ENCODE results near the gene GALNT4. TPM values are rescaled to one million over a fixed set of nuclear protein-coding genes. Genes with fewer than 3 reads are reported as not detected.

The GALNT4 gene
- total and polyA plus RNA-seq, 10 donors: 2.5 to 22.8 (median 13.5) TPM

DNA sequence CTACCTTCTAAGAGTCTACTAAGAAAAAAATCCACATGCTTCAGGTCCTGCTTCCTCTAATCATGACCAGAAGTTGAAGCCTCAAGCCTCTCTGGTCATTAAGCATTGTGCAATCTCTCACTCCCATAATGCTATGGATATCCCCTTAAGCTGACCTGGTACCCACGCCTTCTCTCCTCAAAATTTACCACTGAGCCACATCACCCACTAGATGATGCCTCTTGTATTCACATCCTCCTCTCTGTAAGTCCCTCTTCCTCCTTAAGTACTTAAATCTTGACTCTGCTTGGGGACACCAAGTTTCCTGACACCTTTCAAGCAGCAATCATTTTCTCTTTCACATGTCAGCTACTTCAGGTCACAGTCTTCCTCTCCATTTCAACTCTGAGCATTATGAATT is 9.8 kb downstream of the GALNT4 start:
- Histone ChIP-seq H3K4me3 (no peak overlapping the region), H3K36me3 (no peaks in the 10 kb centered on the region), H3K9me3 (no peaks in the 10 kb centered on the region), H3K27ac (no peak overlapping the region), H3K27me3 (replicated peaks in 1 of 7) (no peaks in the 10 kb centered on the region), H3K4me1 (peaks cover 3 to 59% (median 33%) of the 10 kb centered on the region in 6 donors)
- intact Hi-C loops (cut with DNase I; ENCODE audit: low total_unique reads): no loop called here
- TF ChIP-seq, protein P1, sequence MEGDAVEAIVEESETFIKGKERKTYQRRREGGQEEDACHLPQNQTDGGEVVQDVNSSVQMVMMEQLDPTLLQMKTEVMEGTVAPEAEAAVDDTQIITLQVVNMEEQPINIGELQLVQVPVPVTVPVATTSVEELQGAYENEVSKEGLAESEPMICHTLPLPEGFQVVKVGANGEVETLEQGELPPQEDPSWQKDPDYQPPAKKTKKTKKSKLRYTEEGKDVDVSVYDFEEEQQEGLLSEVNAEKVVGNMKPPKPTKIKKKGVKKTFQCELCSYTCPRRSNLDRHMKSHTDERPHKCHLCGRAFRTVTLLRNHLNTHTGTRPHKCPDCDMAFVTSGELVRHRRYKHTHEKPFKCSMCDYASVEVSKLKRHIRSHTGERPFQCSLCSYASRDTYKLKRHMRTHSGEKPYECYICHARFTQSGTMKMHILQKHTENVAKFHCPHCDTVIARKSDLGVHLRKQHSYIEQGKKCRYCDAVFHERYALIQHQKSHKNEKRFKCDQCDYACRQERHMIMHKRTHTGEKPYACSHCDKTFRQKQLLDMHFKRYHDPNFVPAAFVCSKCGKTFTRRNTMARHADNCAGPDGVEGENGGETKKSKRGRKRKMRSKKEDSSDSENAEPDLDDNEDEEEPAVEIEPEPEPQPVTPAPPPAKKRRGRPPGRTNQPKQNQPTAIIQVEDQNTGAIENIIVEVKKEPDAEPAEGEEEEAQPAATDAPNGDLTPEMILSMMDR (IDR thresholded peaks at IDR 0.05 in 8 of 11, conservative IDR thresholded peaks at IDR 0.05 in 3 of 11): no peak
- TF ChIP-seq POLR2AphosphoS5 (IDR thresholded peaks at IDR 0.05): no peak
- TF ChIP-seq POLR2A (IDR thresholded peaks at IDR 0.05): no peak
- WGBS, 5 donors: 52 to 72% (median 57%) methylated on average over 1 of the region's 1 CpG
- no peak for DNase-seq

DNA sequence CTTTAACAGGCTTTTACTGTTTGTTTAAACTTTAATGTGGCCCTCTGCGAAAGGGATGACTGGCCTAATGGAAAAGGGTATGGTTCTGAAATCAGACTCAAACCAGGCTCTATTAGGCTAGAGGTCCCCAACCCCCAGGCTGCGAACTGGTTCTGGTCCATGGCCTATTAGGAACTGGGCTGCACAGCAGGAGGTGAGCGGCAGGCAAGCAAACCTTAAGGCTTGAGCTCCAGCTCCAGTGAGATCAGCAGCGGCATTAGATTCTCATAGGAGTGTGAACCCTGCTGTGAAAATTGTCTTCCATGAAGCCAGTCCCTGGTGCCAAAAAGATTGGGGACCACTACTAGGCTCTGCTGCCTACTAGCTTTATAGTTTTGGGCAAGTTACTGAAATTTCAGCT is 11.1 kb downstream of the GALNT4 start:
- intact Hi-C loops (cut with DNase I; ENCODE audit: low total_unique reads): no loop called here
- Histone ChIP-seq H3K27me3 (replicated peaks in 1 of 7) (no peaks in the 10 kb centered on the region), H3K9me3 (no peaks in the 10 kb centered on the region), H3K27ac (peak overlapping the region in 6 of 8 donors; percentile 15 to 63 (median 58)), H3K4me1 (peaks cover 0 to 47% (median 29%) of the 10 kb centered on the region in 6 donors), H3K4me3 (no peak overlapping the region), H3K36me3 (no peaks in the 10 kb centered on the region)
- TF ChIP-seq, protein P1 (IDR thresholded peaks at IDR 0.05 in 8 of 11, conservative IDR thresholded peaks at IDR 0.05 in 3 of 11): no peak
- TF ChIP-seq POLR2AphosphoS5 (IDR thresholded peaks at IDR 0.05) (no peak), POLR2A (IDR thresholded peaks at IDR 0.05) (no peak)
- WGBS, 5 donors: 85 to 93% (median 93%) methylated on average over 4 of the region's 4 CpGs
- no peak for DNase-seq

DNA sequence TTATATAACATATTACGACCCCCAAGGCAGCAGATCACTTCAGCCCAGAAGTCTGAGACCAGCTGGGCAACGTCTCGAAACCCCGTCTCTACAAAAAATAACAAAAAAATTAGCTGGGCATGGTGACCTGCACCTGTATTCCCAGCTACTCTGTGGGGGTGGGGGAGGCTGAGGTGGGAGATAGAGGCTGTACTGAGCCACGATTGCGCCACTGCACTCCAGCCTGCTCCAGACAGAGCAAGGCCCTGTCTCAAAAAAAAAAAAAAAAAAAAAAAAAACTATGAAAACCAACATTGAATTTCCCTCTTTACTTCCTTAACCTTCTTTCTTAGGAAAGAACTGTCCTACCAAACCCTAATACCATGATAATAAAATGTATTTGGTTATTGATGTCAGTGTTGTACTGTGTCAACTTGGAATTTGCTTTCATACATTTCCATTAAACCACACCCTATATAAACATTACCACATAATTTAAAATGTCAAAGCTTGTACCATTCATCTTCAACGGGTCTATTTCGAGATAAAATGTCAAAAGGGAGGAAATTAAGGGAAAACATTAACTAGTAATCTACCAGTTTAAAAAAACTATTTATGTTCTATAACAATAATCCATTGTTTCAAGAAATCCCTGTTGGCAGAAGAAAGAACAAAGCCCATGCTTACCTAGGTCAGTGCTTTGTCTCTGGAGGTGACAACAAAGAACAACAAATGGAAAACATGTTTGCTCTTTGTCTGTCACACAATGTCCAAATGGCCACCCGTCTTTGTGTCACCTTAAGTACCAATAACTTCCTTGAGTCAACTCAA is 17.4 kb downstream of the GALNT4 start:
- 79 to 82% (median 81%) methylated on average over 9 of the region's 9 CpGs for WGBS, 5 donors
- Histone ChIP-seq H3K9me3 (no peaks in the 10 kb centered on the region), H3K4me1 (peaks cover 0 to 4% (median 0%) of the 10 kb centered on the region in 6 donors), H3K27me3 (replicated peaks in 1 of 7) (no peaks in the 10 kb centered on the region), H3K27ac (no peak overlapping the region), H3K4me3 (no peak overlapping the region), H3K36me3 (no peaks in the 10 kb centered on the region)
- TF ChIP-seq POLR2A (IDR thresholded peaks at IDR 0.05): no peak
- TF ChIP-seq POLR2AphosphoS5 (IDR thresholded peaks at IDR 0.05): no peak
- TF ChIP-seq, protein P1 (IDR thresholded peaks at IDR 0.05 in 8 of 11, conservative IDR thresholded peaks at IDR 0.05 in 3 of 11): no peak
- intact Hi-C loops (cut with DNase I; ENCODE audit: low total_unique reads): no loop called here
- DNase-seq: no peak

DNA sequence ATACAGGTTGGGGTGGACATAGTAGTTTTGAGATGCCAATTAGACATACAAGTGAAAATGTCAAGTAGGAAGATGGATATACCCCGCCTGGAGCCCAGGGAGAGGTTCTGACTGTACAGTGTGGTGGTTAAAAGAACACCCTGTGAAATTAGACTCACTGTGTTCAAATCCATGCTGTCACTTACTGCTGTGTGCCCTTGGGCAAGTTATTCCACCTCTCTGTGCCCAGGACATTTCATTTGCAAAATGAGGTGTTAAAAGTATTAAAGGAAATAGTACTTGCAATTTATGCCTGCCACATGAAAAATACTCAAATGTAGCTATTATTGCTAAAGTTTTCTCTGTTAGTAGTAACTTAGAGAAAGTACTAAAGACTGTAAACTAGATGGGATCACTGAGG is 18.5 kb downstream of the GALNT4 start:
- no peaks in the 10 kb centered on the region for H3K27me3 ChIP-seq (replicated peaks in 1 of 7)
- DNase-seq: no peak
- no peaks in the 10 kb centered on the region for H3K36me3 ChIP-seq
- no peak overlapping the region for H3K4me3 ChIP-seq
- intact Hi-C loops (cut with DNase I; ENCODE audit: low total_unique reads): no loop called here
- 0 to 100% (median 66%) methylated on average over 1 of the region's 1 CpG for WGBS, 5 donors
- H3K4me1 ChIP-seq: no peaks in the 10 kb centered on the region
- TF ChIP-seq, protein P1 (IDR thresholded peaks at IDR 0.05 in 8 of 11, conservative IDR thresholded peaks at IDR 0.05 in 3 of 11): no peak
- TF ChIP-seq POLR2A (IDR thresholded peaks at IDR 0.05) (no peak), POLR2AphosphoS5 (IDR thresholded peaks at IDR 0.05) (no peak)
- H3K27ac ChIP-seq: no peak overlapping the region
- H3K9me3 ChIP-seq: no peaks in the 10 kb centered on the region

Data from spleen (tissue), 11 donors.